ENCODE data around the gene GPS1. TPM values are rescaled to one million over a fixed set of nuclear protein-coding genes. Genes with fewer than 3 reads are reported as not detected.

Gene GPS1
- polyA plus RNA-seq, 1 of the 3 experiments (the other 2 are of a cell fraction): 264 TPM

DNA sequence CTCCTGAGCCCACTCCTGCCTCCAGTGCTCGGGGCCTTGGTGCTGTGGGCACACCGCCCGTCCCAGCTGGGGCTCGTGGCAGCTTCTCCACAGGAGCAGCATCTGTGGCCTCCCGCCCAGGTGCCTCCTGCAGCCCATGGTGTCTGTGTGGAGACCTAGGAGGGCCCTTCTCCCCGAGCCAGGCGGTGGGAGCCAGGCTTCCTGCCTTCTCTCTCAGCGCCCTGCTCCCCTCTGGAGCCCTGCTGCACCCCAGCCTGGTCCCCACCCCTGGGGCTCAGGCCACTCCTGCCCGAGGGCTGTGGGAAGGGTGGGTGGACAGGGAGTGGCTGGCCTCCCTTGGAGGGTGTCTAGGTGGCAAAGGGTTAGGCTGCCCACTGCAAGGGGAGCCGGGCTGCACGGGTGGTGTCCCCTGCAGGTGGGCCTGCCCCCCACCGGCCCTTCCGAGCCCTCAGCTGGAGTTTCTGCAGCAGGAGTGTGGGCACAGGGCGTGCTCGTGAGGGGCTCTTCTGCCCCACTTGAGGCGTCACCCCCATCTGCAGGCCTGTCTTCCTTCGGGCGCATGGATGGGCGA lies 40.0 kb upstream of the GPS1 start:
- no peak overlapping the region for H2AFZ ChIP-seq (ENCODE audit: low read depth)
- CTCF ChIA-PET: interaction anchor here (1.1 to 35.7 kb wide), 3 partner anchors 10 to 46 kb away, joined by 4 to 1216 read pairs (median 68); partner anchors contain the start of genes CENPX, LRRC45 and NOTUM
- peaks cover 5 to 32% of the 10 kb centered on the region in 2 experiments; a peak in 3 of 4 replicates for H3K4me1 ChIP-seq (ENCODE audit: control insufficient read depth in 1 of 2, insufficient read depth in 2 of 2, low read depth in 1 of 2, low read length in 1 of 2)
- TF ChIP-seq, protein P1, sequence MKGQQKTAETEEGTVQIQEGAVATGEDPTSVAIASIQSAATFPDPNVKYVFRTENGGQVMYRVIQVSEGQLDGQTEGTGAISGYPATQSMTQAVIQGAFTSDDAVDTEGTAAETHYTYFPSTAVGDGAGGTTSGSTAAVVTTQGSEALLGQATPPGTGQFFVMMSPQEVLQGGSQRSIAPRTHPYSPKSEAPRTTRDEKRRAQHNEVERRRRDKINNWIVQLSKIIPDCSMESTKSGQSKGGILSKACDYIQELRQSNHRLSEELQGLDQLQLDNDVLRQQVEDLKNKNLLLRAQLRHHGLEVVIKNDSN (IDR thresholded peaks at IDR 0.05; ENCODE audit: borderline replicate concordance, low read depth): no peak
- no peak for TF ChIP-seq YY1 (IDR thresholded peaks at IDR 0.05; ENCODE audit: low read depth)
- no peak for TF ChIP-seq MXI1 (IDR thresholded peaks at IDR 0.05; ENCODE audit: low read depth, low read length)
- no peak for TF ChIP-seq FOXJ3 (CRISPR knock-in tag; IDR thresholded peaks at IDR 0.05)
- no peak for TF ChIP-seq TEAD4 (IDR thresholded peaks at IDR 0.05; ENCODE audit: borderline replicate concordance, insufficient read depth)
- TF ChIP-seq MAX (IDR thresholded peaks at IDR 0.05; ENCODE audit: low read depth): no peak
- no peak for TF ChIP-seq GABPA (IDR thresholded peaks at IDR 0.05; ENCODE audit: low read depth)
- TF ChIP-seq ELF1 (IDR thresholded peaks at IDR 0.05): no peak
- TF ChIP-seq RCOR1 (IDR thresholded peaks at IDR 0.05; ENCODE audit: low read length): no peak
- TF ChIP-seq USF2 (IDR thresholded peaks at IDR 0.05; ENCODE audit: borderline replicate concordance, low read depth, low read length): no peak
- TF ChIP-seq SIN3A (IDR thresholded peaks at IDR 0.05; ENCODE audit: borderline replicate concordance, low read depth, low read length): no peak
- no peak for TF ChIP-seq TCF12 (IDR thresholded peaks at IDR 0.05)
- no peak for TF ChIP-seq CHD2 (IDR thresholded peaks at IDR 0.05; ENCODE audit: low read length, partially characterized antibody)
- TF ChIP-seq, protein P2, sequence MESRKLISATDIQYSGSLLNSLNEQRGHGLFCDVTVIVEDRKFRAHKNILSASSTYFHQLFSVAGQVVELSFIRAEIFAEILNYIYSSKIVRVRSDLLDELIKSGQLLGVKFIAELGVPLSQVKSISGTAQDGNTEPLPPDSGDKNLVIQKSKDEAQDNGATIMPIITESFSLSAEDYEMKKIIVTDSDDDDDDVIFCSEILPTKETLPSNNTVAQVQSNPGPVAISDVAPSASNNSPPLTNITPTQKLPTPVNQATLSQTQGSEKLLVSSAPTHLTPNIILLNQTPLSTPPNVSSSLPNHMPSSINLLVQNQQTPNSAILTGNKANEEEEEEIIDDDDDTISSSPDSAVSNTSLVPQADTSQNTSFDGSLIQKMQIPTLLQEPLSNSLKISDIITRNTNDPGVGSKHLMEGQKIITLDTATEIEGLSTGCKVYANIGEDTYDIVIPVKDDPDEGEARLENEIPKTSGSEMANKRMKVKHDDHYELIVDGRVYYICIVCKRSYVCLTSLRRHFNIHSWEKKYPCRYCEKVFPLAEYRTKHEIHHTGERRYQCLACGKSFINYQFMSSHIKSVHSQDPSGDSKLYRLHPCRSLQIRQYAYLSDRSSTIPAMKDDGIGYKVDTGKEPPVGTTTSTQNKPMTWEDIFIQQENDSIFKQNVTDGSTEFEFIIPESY (IDR thresholded peaks at IDR 0.05; ENCODE audit: borderline replicate concordance, low read depth): no peak
- TF ChIP-seq RFX5 (IDR thresholded peaks at IDR 0.05; ENCODE audit: low read length): no peak
- TF ChIP-seq MEF2A (IDR thresholded peaks at IDR 0.05; ENCODE audit: borderline replicate concordance, low read depth): no peak
- no peak for TF ChIP-seq JUND (IDR thresholded peaks at IDR 0.05)
- no peak for TF ChIP-seq TAF1 (IDR thresholded peaks at IDR 0.05; ENCODE audit: borderline replicate concordance, low read depth, low read length)
- no peak for TF ChIP-seq CTCF (IDR thresholded peaks at IDR 0.05)
- no peaks in the 10 kb centered on the region for H4K20me1 ChIP-seq (ENCODE audit: insufficient read depth)
- no peaks in the 10 kb centered on the region for H3K9me3 ChIP-seq
- POLR2A ChIA-PET: interaction anchor here (0.5 kb wide), 1 partner anchor 35 kb away, joined by 3 read pairs; no protein-coding TSS in a partner anchor
- H3K4me2 ChIP-seq: no peak overlapping the region
- H3K27ac ChIP-seq (ENCODE audit: low read depth in 2 of 2, low read length in 1 of 2): no peak overlapping the region; a peak in 1 of 4 replicates
- 98% methylated on average over 19 of the region's 19 CpGs for WGBS (ENCODE audit: low lambda C conversion rate)
- H3K79me2 ChIP-seq (ENCODE audit: insufficient read depth): no peaks in the 10 kb centered on the region; the same call in 1 of the 2 replicates
- DNase-seq: no peak
- no peaks in the 10 kb centered on the region for H3K9me2 ChIP-seq
- H3K4me3 ChIP-seq (ENCODE audit: low read depth in 2 of 2, low read length in 1 of 2): no peak overlapping the region
- H3F3A ChIP-seq (replicated peaks; ENCODE audit: insufficient read depth): no peaks in the 10 kb centered on the region
- no peaks in the 10 kb centered on the region for H3K27me3 ChIP-seq (ENCODE audit: insufficient read depth)
- no peak overlapping the region for H3K9ac ChIP-seq
- peaks cover 0 to 2% of the 10 kb centered on the region in 2 experiments for H3K36me3 ChIP-seq (replicated peaks in 1 of 2; ENCODE audit: control insufficient read depth in 1 of 2, insufficient read depth in 2 of 2, low read length in 1 of 2)

Data from SK-N-SH (cell line).